HG02973 (cell line): ENCODE data around the gene ACR.
A peak's percentile ranks its signal among the peaks of the same experiment; 100 is the strongest.
"Not testable (repeated sequence)": the region's sequence is repeated elsewhere in the genome, so short reads cannot be mapped to it uniquely, and the experiment has no call there.

Experiments used
- ATAC-seq: cut with Tn5 transposase; IDR thresholded peaks from one replicate; pipeline ENCODE4 v1.9.1; 2021; ENCODE audit warnings: moderate library complexity; ENCODE audit not compliant: unreplicated experiment

ACR gene

DNA sequence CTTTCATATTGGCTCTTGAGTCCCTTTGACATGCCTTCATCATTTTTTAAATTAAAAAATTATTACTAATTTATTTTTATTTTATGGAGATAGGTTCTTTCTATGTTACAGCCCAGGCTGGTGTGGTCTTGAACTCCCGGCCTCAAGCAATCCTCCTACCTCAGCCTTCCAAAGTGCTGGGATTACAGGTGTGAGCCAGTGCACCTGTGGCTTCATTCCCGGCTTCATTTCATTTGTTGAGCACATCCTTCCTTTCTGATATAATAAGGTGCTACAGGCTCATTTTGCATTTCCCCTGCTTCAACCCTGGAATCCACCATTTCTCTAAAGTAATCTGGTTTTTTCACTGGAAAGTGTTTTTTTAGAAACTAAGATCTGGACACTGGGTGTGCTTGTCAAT is 23.8 kb downstream of the ACR start:
- not testable (repeated sequence) for ATAC-seq

DNA sequence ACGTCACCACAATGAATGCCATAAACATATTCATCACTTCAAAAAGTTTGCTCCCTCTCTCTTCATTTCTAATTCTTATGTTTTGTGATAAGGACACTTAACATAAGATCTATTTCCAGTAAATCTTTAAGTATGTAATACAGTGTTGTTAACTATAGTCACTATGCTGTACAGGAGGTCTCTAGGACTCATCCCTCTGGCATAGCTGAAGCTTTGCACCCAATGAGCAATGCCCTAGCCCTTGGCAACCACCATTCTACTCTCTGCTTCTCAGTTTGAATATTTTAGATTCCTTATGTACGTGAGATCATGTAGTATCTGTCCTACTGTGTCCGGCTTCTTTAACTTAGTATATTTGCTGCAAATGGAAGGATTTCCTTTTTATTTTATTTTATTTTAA is 26.3 kb downstream of the ACR start:
- ATAC-seq: not testable (repeated sequence)

DNA sequence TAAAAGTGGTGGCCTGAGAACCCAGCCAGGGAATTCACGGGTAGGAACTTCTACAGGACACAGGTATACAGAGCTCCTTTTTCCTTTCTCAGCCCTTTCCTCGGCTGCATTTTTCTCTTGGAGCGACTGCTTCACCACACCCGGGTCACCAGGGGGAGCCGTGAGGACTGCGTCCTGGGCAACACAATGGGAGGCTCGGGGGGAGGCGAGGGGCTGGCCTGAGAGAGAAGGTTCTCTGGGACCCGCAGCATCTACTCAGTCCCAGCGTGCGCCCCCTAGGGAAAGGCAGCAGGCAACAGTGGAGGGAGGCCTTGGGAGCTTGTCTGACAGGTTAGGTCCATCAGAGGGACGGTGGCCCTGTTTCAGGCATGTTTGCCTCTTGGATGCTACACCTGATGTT is 37.1 kb downstream of the ACR start:
- not testable (repeated sequence) for ATAC-seq

DNA sequence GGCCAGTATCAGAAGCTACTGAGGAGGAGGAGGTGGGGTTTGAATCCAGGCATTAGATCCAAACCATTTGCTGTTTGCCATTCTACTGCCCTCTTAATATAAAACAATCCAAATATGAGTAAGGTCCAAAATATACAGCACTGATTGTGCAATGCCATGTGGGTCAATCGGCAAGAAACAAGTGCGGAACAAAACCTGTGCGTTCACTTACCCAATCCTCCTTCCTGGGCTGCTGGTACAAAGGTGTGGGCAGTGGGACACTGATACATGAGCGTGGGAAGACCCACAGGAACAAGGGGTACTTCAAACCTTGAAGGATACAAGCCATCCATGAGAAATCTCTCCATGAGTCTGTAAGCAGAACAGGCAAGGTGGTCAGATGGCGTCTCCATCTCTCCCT is 39.6 kb downstream of the ACR start:
- ATAC-seq: not testable (repeated sequence)

DNA sequence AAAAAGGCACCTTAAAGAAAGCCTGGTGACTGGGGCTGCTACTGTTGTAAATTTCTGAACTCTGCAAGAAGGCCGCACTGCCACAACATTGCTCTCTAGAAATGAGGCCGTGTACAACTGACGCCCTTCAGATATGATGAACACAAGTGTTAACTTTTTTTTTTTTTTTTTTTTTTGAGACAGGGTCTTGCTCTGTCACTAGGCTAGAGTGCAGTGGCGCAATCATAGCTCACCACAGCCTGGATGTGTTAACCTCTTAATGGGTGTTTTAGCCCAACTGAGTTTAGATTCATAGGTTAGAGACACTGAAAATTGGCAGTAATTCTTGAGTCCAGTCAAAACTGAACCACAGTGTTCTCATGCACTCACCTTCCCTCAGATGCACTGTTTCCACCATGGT is 42.2 kb downstream of the ACR start:
- not testable (repeated sequence) for ATAC-seq

DNA sequence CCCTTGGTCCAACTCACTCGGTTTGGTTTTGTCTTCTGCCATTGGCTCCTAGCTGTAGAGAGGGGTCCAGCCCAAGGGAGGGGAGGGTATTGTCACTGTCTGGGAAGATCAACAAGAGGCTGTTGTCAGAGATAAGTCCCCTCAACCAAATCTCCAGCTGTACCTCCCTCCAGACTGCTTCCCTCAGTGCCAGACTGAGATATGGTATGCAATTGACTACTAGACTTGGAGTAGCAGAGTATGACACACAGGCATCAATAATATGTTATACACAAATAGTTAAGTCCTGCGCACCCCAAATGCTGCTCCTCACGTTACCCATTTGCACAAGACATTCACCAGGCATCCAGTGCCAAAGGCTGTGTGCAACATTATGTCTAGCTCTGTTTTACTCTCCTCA is 44.2 kb downstream of the ACR start:
- ATAC-seq: not testable (repeated sequence)

DNA sequence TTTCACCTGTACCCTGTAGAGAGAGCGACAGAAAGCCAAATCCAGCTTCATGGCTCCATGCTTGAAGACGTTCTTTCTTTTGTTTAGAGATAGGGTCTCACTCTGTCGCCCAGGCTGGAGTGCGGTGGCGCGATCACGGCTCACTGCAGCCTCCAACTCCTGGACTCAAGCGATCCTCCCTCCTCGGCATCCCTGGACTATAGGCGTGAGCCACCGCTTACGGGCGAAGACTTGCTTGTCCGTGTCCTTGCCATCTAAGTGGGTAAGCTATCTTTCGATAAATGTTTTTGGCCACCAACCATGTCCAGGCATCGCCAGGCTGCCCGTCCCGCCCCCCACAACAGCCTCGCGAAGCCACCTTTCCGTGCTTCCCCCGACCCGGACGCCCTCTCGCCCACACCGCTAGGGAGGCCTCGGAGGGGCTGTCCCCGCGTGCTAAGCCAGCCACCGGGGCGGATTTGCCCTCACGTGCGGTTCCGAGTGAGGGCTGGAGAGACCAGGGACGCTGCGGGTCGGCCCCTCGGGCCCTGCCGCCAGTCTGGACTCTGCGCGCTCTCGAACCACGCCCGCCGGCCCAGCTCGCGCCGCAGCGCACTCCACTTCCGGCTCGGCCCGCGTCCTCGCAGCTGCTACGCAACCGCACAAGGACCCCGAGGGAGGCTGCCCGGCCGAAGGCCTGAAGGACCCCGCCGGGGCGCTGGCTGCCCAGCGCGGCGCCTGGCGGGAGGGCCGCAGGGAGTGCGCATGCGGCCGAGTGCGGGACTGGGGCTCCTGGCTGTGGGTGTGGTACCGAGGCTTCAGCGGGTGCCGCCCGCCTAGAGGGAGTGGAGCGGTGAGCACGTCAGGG is 45.3 kb downstream of the ACR start, which contains the start of gene RABL2B:
TSS of gene RABL2B (minus strand) at position 604 of the 847 bp plus-strand sequence. CDS start 1,342 bp downstream, outside the sequence.
- peak; percentile 96 for ATAC-seq

DNA sequence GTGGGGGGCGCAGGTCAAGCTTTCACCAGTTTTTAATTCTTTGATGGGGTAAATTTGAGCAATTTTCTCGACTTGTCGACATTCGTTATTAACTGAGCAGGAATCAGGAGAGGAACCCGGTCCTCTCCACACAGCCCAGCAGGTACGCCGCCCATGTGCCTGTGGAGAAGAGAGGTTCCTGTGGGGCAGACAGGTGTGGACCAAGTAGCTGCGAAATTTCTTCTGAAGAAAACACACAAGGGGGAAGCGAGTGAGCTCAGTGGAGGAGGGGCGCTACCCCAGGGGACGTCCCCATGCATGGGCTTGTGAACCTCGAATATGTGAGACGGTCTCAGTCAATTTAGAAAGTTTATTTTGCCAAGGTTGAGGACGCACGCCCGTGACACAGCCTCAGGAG is 45.9 kb downstream of the ACR start:
- peak; percentile 10 for ATAC-seq

DNA sequence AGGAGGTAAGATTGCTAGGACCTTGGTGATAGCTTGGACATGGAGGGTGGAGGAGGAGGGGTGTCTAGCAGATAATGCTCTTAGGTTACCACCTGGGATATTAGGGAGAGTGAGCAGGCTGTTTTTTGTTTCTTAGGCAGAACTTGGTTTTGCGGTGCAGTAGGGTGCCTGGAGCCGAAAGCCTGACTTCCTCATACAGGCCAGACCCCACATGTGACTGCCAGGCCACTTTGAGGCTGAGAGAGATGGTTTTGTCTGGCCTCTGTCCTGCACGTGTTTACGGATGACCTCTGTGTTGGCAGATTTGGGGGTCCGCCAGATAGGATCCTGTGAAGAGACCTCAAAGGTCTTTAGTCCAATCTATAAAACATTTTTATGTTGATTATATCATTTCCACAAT is 47.3 kb downstream of the ACR start:
- ATAC-seq: not testable (repeated sequence)

DNA sequence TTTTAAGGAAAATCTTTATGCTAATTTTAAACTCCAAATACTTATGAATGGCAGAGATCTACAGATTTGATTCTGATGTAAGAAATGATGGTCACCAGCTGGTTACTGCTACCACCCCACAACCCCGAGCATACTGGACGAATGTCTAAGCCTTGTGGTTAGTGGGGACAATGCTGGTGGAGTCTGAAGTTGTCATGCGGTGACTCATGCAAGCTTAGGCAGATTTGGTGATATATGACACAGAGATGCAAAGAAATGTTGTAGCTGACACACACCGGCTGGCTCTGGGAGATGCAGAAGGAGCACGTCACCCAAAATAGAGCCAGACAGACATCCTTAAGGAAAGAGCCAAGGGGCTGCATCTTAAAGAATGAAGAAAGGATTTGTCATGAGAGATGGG is 48.9 kb downstream of the ACR start:
- ATAC-seq: not testable (repeated sequence)
